Measurements from ENCODE around the gene FOXP1. TPM values are rescaled to one million over a fixed set of nuclear protein-coding genes. Genes with fewer than 3 reads are reported as not detected.

FOXP1 gene
- polyA plus RNA-seq, 4 donors = 4.9 to 66.5 (median 15.3) TPM

- H3K27ac ChIP-seq (ENCODE audit: low read depth in 1 of 3, low read length in 2 of 3) = peak overlapping the region; percentile 64 to 94 (median 80)
- H3K36me3 ChIP-seq (ENCODE audit: control insufficient read depth in 3 of 3, insufficient read depth in 2 of 3, low read depth in 1 of 3, low read length in 3 of 3) = no peaks in the 10 kb centered on the region
- peaks cover 2 to 34% (median 11%) of the 10 kb centered on the region in 3 donors for H3K4me1 ChIP-seq (ENCODE audit: control insufficient read depth in 3 of 3, insufficient read depth in 2 of 3, low read depth in 1 of 3, low read length in 2 of 3)
- WGBS, 3 donors = 12 to 18% (median 16%) methylated on average over 6 of the region's 6 CpGs
- H3K4me3 ChIP-seq (ENCODE audit: low read depth in 1 of 3, low read length in 3 of 3) = peak overlapping the region; percentile 14 to 65 (median 57)
- H3K27me3 ChIP-seq (ENCODE audit: control insufficient read depth in 3 of 3, insufficient read depth in 3 of 3, low read length in 3 of 3) = no peaks in the 10 kb centered on the region
- DNase-seq (peak; percentile 58 to 60), FAIRE-seq (peak; percentile 55)
- H3K9me3 ChIP-seq (ENCODE audit: control insufficient read depth in 2 of 2, insufficient read depth in 1 of 2, low read depth in 1 of 2, low read length in 1 of 2) = no peaks in the 10 kb centered on the region
These were observed 520.4 kb downstream of the FOXP1 start for GRCh38 chr3:71062952-71063772.

GRCh38 chr3:71062037-71062932 lies 521.2 kb downstream of the FOXP1 start:
- no peaks in the 10 kb centered on the region for H3K27me3 ChIP-seq (ENCODE audit: control insufficient read depth in 3 of 3, insufficient read depth in 3 of 3, low read length in 3 of 3)
- peak overlapping the region in 2 of 3 donors; percentile 80 to 94 for H3K27ac ChIP-seq (ENCODE audit: low read depth in 1 of 3, low read length in 2 of 3)
- no peaks in the 10 kb centered on the region for H3K9me3 ChIP-seq (ENCODE audit: control insufficient read depth in 2 of 2, insufficient read depth in 1 of 2, low read depth in 1 of 2, low read length in 1 of 2)
- FAIRE-seq = no peak
- H3K4me3 ChIP-seq (ENCODE audit: low read depth in 1 of 3, low read length in 3 of 3) = peak overlapping the region; percentile 14 to 65 (median 57)
- DNase-seq = no peak
- H3K36me3 ChIP-seq (ENCODE audit: control insufficient read depth in 3 of 3, insufficient read depth in 2 of 3, low read depth in 1 of 3, low read length in 3 of 3) = no peaks in the 10 kb centered on the region
- H3K4me1 ChIP-seq (ENCODE audit: control insufficient read depth in 3 of 3, insufficient read depth in 2 of 3, low read depth in 1 of 3, low read length in 2 of 3) = peaks cover 4 to 38% (median 13%) of the 10 kb centered on the region in 3 donors
- WGBS, 3 donors = 26 to 31% (median 27%) methylated on average over 14 of the region's 14 CpGs

GRCh38 chr3:71061581-71061980 lies 521.9 kb downstream of the FOXP1 start:
- Histone ChIP-seq H3K27ac (ENCODE audit: low read depth in 1 of 3, low read length in 2 of 3) (peak overlapping the region in 1 of 3 donors; percentile 94), H3K9me3 (ENCODE audit: control insufficient read depth in 2 of 2, insufficient read depth in 1 of 2, low read depth in 1 of 2, low read length in 1 of 2) (no peaks in the 10 kb centered on the region), H3K36me3 (ENCODE audit: control insufficient read depth in 3 of 3, insufficient read depth in 2 of 3, low read depth in 1 of 3, low read length in 3 of 3) (no peaks in the 10 kb centered on the region), H3K27me3 (ENCODE audit: control insufficient read depth in 3 of 3, insufficient read depth in 3 of 3, low read length in 3 of 3) (no peaks in the 10 kb centered on the region), H3K4me3 (ENCODE audit: low read depth in 1 of 3, low read length in 3 of 3) (no peak overlapping the region), H3K4me1 (ENCODE audit: control insufficient read depth in 3 of 3, insufficient read depth in 2 of 3, low read depth in 1 of 3, low read length in 2 of 3) (peaks cover 2 to 31% (median 10%) of the 10 kb centered on the region in 3 donors)
- FAIRE-seq (no peak), DNase-seq (no peak)
- WGBS, 3 donors = 48 to 55% (median 52%) methylated on average over 3 of the region's 3 CpGs

GRCh38 chr3:71061037-71061436 lies 522.5 kb downstream of the FOXP1 start:
- WGBS, 3 donors = 70 to 81% (median 79%) methylated on average over 4 of the region's 4 CpGs
- Histone ChIP-seq H3K9me3 (ENCODE audit: control insufficient read depth in 2 of 2, insufficient read depth in 1 of 2, low read depth in 1 of 2, low read length in 1 of 2) (no peaks in the 10 kb centered on the region), H3K4me3 (ENCODE audit: low read depth in 1 of 3, low read length in 3 of 3) (no peak overlapping the region), H3K36me3 (ENCODE audit: control insufficient read depth in 3 of 3, insufficient read depth in 2 of 3, low read depth in 1 of 3, low read length in 3 of 3) (no peaks in the 10 kb centered on the region), H3K4me1 (ENCODE audit: control insufficient read depth in 3 of 3, insufficient read depth in 2 of 3, low read depth in 1 of 3, low read length in 2 of 3) (peaks cover 5 to 30% (median 7%) of the 10 kb centered on the region in 3 donors), H3K27ac (ENCODE audit: low read depth in 1 of 3, low read length in 2 of 3) (peak overlapping the region in 1 of 3 donors; percentile 24), H3K27me3 (ENCODE audit: control insufficient read depth in 3 of 3, insufficient read depth in 3 of 3, low read length in 3 of 3) (no peaks in the 10 kb centered on the region)
- FAIRE-seq (no peak), DNase-seq (no peak)

- Histone ChIP-seq H3K4me3 (ENCODE audit: low read depth in 1 of 3, low read length in 3 of 3) (no peak overlapping the region), H3K27me3 (ENCODE audit: control insufficient read depth in 3 of 3, insufficient read depth in 3 of 3, low read length in 3 of 3) (no peaks in the 10 kb centered on the region), H3K9me3 (ENCODE audit: control insufficient read depth in 2 of 2, insufficient read depth in 1 of 2, low read depth in 1 of 2, low read length in 1 of 2) (no peaks in the 10 kb centered on the region), H3K36me3 (ENCODE audit: control insufficient read depth in 3 of 3, insufficient read depth in 2 of 3, low read depth in 1 of 3, low read length in 3 of 3) (no peaks in the 10 kb centered on the region), H3K4me1 (ENCODE audit: control insufficient read depth in 3 of 3, insufficient read depth in 2 of 3, low read depth in 1 of 3, low read length in 2 of 3) (peaks cover 5 to 33% (median 5%) of the 10 kb centered on the region in 3 donors), H3K27ac (ENCODE audit: low read depth in 1 of 3, low read length in 2 of 3) (no peak overlapping the region)
- no peak for FAIRE-seq
- no peak for DNase-seq
- 71 to 79% (median 78%) methylated on average over 2 of the region's 2 CpGs for WGBS, 3 donors
These were observed 523.0 kb downstream of the FOXP1 start for GRCh38 chr3:71060536-71060935.

GRCh38 chr3:71057526-71057894 lies 526.0 kb downstream of the FOXP1 start:
- FAIRE-seq (peak; percentile 55), DNase-seq (peak; percentile 58 to 61)
- Histone ChIP-seq H3K4me1 (ENCODE audit: control insufficient read depth in 3 of 3, insufficient read depth in 2 of 3, low read depth in 1 of 3, low read length in 2 of 3) (peaks cover 5 to 38% (median 7%) of the 10 kb centered on the region in 3 donors), H3K36me3 (ENCODE audit: control insufficient read depth in 3 of 3, insufficient read depth in 2 of 3, low read depth in 1 of 3, low read length in 3 of 3) (peaks cover 0 to 9% (median 6%) of the 10 kb centered on the region in 3 donors), H3K27ac (ENCODE audit: low read depth in 1 of 3, low read length in 2 of 3) (peak overlapping the region; percentile 55 to 81 (median 75)), H3K27me3 (ENCODE audit: control insufficient read depth in 3 of 3, insufficient read depth in 3 of 3, low read length in 3 of 3) (no peaks in the 10 kb centered on the region), H3K9me3 (ENCODE audit: control insufficient read depth in 2 of 2, insufficient read depth in 1 of 2, low read depth in 1 of 2, low read length in 1 of 2) (no peaks in the 10 kb centered on the region), H3K4me3 (ENCODE audit: low read depth in 1 of 3, low read length in 3 of 3) (no peak overlapping the region)
- WGBS, 3 donors = 9 to 40% (median 27%) methylated on average over 4 of the region's 4 CpGs

GRCh38 chr3:71056327-71056726 lies 527.2 kb downstream of the FOXP1 start:
- Histone ChIP-seq H3K4me1 (ENCODE audit: control insufficient read depth in 3 of 3, insufficient read depth in 2 of 3, low read depth in 1 of 3, low read length in 2 of 3) (peaks cover 5 to 48% (median 10%) of the 10 kb centered on the region in 3 donors), H3K9me3 (ENCODE audit: control insufficient read depth in 2 of 2, insufficient read depth in 1 of 2, low read depth in 1 of 2, low read length in 1 of 2) (no peaks in the 10 kb centered on the region), H3K4me3 (ENCODE audit: low read depth in 1 of 3, low read length in 3 of 3) (no peak overlapping the region), H3K36me3 (ENCODE audit: control insufficient read depth in 3 of 3, insufficient read depth in 2 of 3, low read depth in 1 of 3, low read length in 3 of 3) (peaks cover 0 to 10% (median 6%) of the 10 kb centered on the region in 3 donors), H3K27ac (ENCODE audit: low read depth in 1 of 3, low read length in 2 of 3) (peak overlapping the region; percentile 32 to 81 (median 53)), H3K27me3 (ENCODE audit: control insufficient read depth in 3 of 3, insufficient read depth in 3 of 3, low read length in 3 of 3) (no peaks in the 10 kb centered on the region)
- DNase-seq = no peak
- FAIRE-seq = no peak
- WGBS, 3 donors = 33 to 51% (median 48%) methylated on average over 5 of the region's 5 CpGs

Data from small intestine (tissue), 7 donors.